Superior temporal gyrus (tissue), 1 donor: ENCODE measurements around the gene RTP5.
"Not testable (repeated sequence)": the region's sequence is repeated elsewhere in the genome, so short reads cannot be mapped to it uniquely, and the experiment has no call there.

ENCODE experiments used
- DNase-seq: peaks from one replicate; pipeline ENCODE4 v3.0.0-alpha.2; 2016; ENCODE audit errors: extremely low spot score

RTP5 gene

GRCh38 chr2:241922816-241923601 is 53.5 kb downstream of the RTP5 start:
- DNase-seq: not testable (repeated sequence)
